Measurements from ENCODE around the gene SLC25A34. TPM values are rescaled to one million over a fixed set of nuclear protein-coding genes. Genes with fewer than 3 reads are reported as not detected.

SLC25A34 gene
- total and polyA plus RNA-seq, 10 of the 15 experiments (the other 5 are each of a cell fraction or from before 2014, with no cell fraction given), result 0.02 to 1.6 (median 0.39) TPM

- 5% methylated on average over 2 of the region's 2 CpGs for WGBS (ENCODE audit: insufficient coverage, insufficient replicate concordance, low lambda C conversion rate, missing lambda C conversion rate)
- DNase-seq (ENCODE audit: low read depth, low spot score), result no peak
- intact Hi-C loops (cut with micrococcal nuclease; ENCODE audit: unreplicated experiment) (no loop called here), in situ Hi-C loops (cut with MboI) (no loop called here)
- H3K4me1 ChIP-seq (ENCODE audit: control insufficient read depth, insufficient read depth, low read length), result no peaks in the 10 kb centered on the region
- H3K27me3 ChIP-seq (replicated peaks in 1 of 2; ENCODE audit: control insufficient read depth in 2 of 2, insufficient read depth in 2 of 2, low read length in 1 of 2), result no peaks in the 10 kb centered on the region
- ChIA-PET CTCF (interaction anchor here (1.4 kb wide), 1 partner anchor 11 kb away, joined by 3 read pairs; no protein-coding TSS in a partner anchor), POLR2A (interaction anchor here (0.6 kb wide), 1 partner anchor 344 kb away, joined by 3 read pairs; no protein-coding TSS in a partner anchor), RAD21 (ENCODE audit: unreplicated experiment) (interaction anchor here (1.4 kb wide), 1 partner anchor 16 kb away, joined by 4 read pairs; no protein-coding TSS in a partner anchor), SMC1A (ENCODE audit: uncharacterized antibody, unreplicated experiment) (no interaction called here)
- H3K9me3 ChIP-seq (replicated peaks; ENCODE audit: control insufficient read depth, insufficient read depth, low read length), result no peaks in the 10 kb centered on the region
- H3K9ac ChIP-seq (ENCODE audit: control insufficient read depth, insufficient read depth, low read length), result no peak overlapping the region
- H3K4me2 ChIP-seq (ENCODE audit: control insufficient read depth, insufficient read depth), result no peak overlapping the region
- no TSS peak for BruUV-seq (replicated peaks)
- H3K36me3 ChIP-seq (ENCODE audit: control insufficient read depth in 2 of 2, insufficient read depth in 2 of 2, low read length in 1 of 2), result no peaks in the 10 kb centered on the region
- H4K20me1 ChIP-seq (ENCODE audit: control insufficient read depth, insufficient read depth), result no peaks in the 10 kb centered on the region
- TF ChIP-seq CEBPB (IDR thresholded peaks at IDR 0.05; ENCODE audit: borderline replicate concordance in 1 of 2, low read depth in 2 of 2, low read length in 2 of 2), result no peak
- H3K27ac ChIP-seq (ENCODE audit: control insufficient read depth, insufficient read depth), result no peak overlapping the region
- ATAC-seq, result no peak
- FAIRE-seq, result no peak
- H2AFZ ChIP-seq (ENCODE audit: control insufficient read depth, low read depth, low read length), result no peak overlapping the region
- H3K4me3 ChIP-seq, result no peak overlapping the region
- H3K79me2 ChIP-seq (ENCODE audit: control insufficient read depth, insufficient read depth, low read length), result no peaks in the 10 kb centered on the region
These were observed 39.6 kb downstream of the SLC25A34 start for GRCh38 chr1:15775706-15776105.

GRCh38 chr1:15777909-15778707 is 42.0 kb downstream of the SLC25A34 start:
- POLR2A ChIA-PET, result interaction anchor here (0.6 kb wide), 3 partner anchors 13 to 160 kb away, joined by 3 to 6 read pairs (median 4); no protein-coding TSS in a partner anchor
- Histone ChIP-seq H3K36me3 (ENCODE audit: control insufficient read depth in 2 of 2, insufficient read depth in 2 of 2, low read length in 1 of 2) (no peaks in the 10 kb centered on the region), H2AFZ (ENCODE audit: control insufficient read depth, low read depth, low read length) (no peak overlapping the region), H3K9me3 (replicated peaks; ENCODE audit: control insufficient read depth, insufficient read depth, low read length) (no peaks in the 10 kb centered on the region), H3K4me3 (no peak overlapping the region), H3K9ac (ENCODE audit: control insufficient read depth, insufficient read depth, low read length) (no peak overlapping the region), H3K27me3 (replicated peaks in 1 of 2; ENCODE audit: control insufficient read depth in 2 of 2, insufficient read depth in 2 of 2, low read length in 1 of 2) (no peaks in the 10 kb centered on the region), H3K4me1 (ENCODE audit: control insufficient read depth, insufficient read depth, low read length) (no peaks in the 10 kb centered on the region), H3K4me2 (ENCODE audit: control insufficient read depth, insufficient read depth) (no peak overlapping the region), H3K79me2 (ENCODE audit: control insufficient read depth, insufficient read depth, low read length) (no peaks in the 10 kb centered on the region), H3K27ac (ENCODE audit: control insufficient read depth, insufficient read depth) (no peak overlapping the region), H4K20me1 (ENCODE audit: control insufficient read depth, insufficient read depth) (no peaks in the 10 kb centered on the region)
- in situ Hi-C loops (cut with MboI) (no loop called here), intact Hi-C loops (cut with micrococcal nuclease; ENCODE audit: unreplicated experiment) (no loop called here)
- ATAC-seq (no peak), DNase-seq (ENCODE audit: low read depth, low spot score) (no peak), FAIRE-seq (no peak)
- CTCF ChIA-PET, result interaction anchor here (0.7 to 1.3 kb wide), 4 partner anchors 11 to 151 kb away, joined by 3 to 5 read pairs (median 4); no protein-coding TSS in a partner anchor
- WGBS (ENCODE audit: insufficient coverage, insufficient replicate concordance, low lambda C conversion rate, missing lambda C conversion rate), result 42% methylated on average over 4 of the region's 7 CpGs
- BruUV-seq (replicated peaks), result no TSS peak
- SMC1A ChIA-PET (ENCODE audit: uncharacterized antibody, unreplicated experiment), result no interaction called here
- RAD21 ChIA-PET (ENCODE audit: unreplicated experiment), result interaction anchor here (0.6 to 0.8 kb wide), 2 partner anchors 14 to 17 kb away, joined by 3 read pairs; no protein-coding TSS in a partner anchor
- TF ChIP-seq RAD21 (IDR thresholded peaks at IDR 0.05; ENCODE audit: insufficient read depth, low read depth, low read length), result no peak
- no peak for TF ChIP-seq CTCF (IDR thresholded peaks at IDR 0.05 in 2 of 3, conservative IDR thresholded peaks at IDR 0.05 in 1 of 3; ENCODE audit: control insufficient read depth in 2 of 3, extremely low read depth in 1 of 3, insufficient read depth in 1 of 3, low read depth in 3 of 3, low read length in 3 of 3)
- no peak for TF ChIP-seq PKNOX1 (IDR thresholded peaks at IDR 0.05)
- no peak for TF ChIP-seq BCLAF1 (IDR thresholded peaks at IDR 0.05)
- TF ChIP-seq RUNX3 (IDR thresholded peaks at IDR 0.05; ENCODE audit: low read length), result no peak
- TF ChIP-seq STAT3 (IDR thresholded peaks at IDR 0.05; ENCODE audit: low read depth, low read length), result no peak
- TF ChIP-seq ZNF24 (IDR thresholded peaks at IDR 0.05), result no peak
- TF ChIP-seq PAX5 (IDR thresholded peaks at IDR 0.05; ENCODE audit: borderline replicate concordance, low read depth, low read length), result no peak

Measured in GM12878 (cell line).